Skeletal muscle satellite cell (primary cell): ENCODE measurements around the gene HKDC1.

ENCODE experiments used
- H3K27me3 ChIP-seq: 2 replicates; pipeline ENCODE4 v1.7.0; 2013; ENCODE audit warnings: low read length; ENCODE audit not compliant: control insufficient read depth, insufficient read depth
- H3K36me3 ChIP-seq: 2 replicates; pipeline ENCODE4 v1.7.0; 2013; ENCODE audit warnings: mild to moderate bottlenecking, control low read depth, low read length; ENCODE audit not compliant: insufficient read depth
- H3K4me1 ChIP-seq: 2 replicates; pipeline ENCODE4 v1.7.0; 2013; ENCODE audit warnings: low read length; ENCODE audit not compliant: control insufficient read depth, insufficient read depth
- H3K4me2 ChIP-seq: 2 replicates; pipeline ENCODE4 v1.7.0; 2013; ENCODE audit warnings: mild to moderate bottlenecking, low read length
- H3K4me3 ChIP-seq: 2 replicates; pipeline ENCODE4 v1.7.0; 2013; ENCODE audit warnings: low read length
- H3K9ac ChIP-seq: 2 replicates; pipeline ENCODE4 v1.7.0; 2013; ENCODE audit warnings: mild to moderate bottlenecking, low read depth, low read length, moderate library complexity
- H3K9me3 ChIP-seq: replicated peaks from 2 replicates; pipeline ENCODE4 v1.7.0; 2013; ENCODE audit warnings: mild to moderate bottlenecking, control low read depth, low read length

Gene HKDC1

GRCh38 chr10:69232736-69233480 lies 12.8 kb downstream of the HKDC1 start:
- Histone ChIP-seq H3K9me3 (no peaks in the 10 kb centered on the region), H3K9ac (no peak overlapping the region), H3K36me3 (no peaks in the 10 kb centered on the region), H3K4me2 (peak overlapping the region; percentile 1), H3K4me1 (peaks cover 21% of the 10 kb centered on the region), H3K4me3 (no peak overlapping the region), H3K27me3 (no peaks in the 10 kb centered on the region)

- no peak overlapping the region for H3K4me2 ChIP-seq
- H3K9me3 ChIP-seq: no peaks in the 10 kb centered on the region
- no peaks in the 10 kb centered on the region for H3K36me3 ChIP-seq
- H3K9ac ChIP-seq: no peak overlapping the region
- H3K27me3 ChIP-seq: no peaks in the 10 kb centered on the region
- H3K4me3 ChIP-seq: no peak overlapping the region
- peaks cover 22% of the 10 kb centered on the region for H3K4me1 ChIP-seq
Observed at GRCh38 chr10:69234447-69234846, 14.3 kb downstream of the HKDC1 start.

DNA sequence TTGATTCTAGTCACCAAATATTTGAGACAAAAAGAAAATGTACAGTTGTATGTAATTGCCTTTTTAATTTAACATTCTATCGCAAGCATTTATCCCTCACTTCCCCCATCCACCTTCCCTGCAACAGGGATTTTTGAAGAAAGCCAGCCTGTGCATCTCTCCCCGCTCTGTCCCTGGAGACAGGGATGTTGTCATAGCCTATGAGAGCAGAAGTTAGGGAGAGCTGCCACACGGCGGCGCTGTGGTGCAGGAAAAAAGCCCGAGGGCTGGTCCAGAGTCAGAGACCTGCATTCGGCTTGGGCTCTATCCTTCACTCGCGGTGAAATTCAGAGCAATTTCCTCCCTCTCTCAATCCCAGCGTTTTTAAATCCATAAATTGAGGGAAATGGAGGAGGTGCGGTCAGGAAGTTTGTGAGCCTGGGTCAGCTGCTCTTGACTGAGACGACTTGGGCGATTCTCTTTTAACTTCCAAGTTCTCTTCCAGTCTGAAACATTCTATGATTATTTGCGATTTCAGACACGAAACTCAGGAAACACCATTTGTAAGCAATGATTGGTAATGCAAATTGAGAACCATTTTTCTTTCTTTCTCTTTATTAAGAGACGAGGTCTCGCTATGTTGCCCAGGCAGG lies 17.5 kb downstream of the HKDC1 start:
- no peak overlapping the region for H3K4me2 ChIP-seq
- H3K27me3 ChIP-seq: no peaks in the 10 kb centered on the region
- no peaks in the 10 kb centered on the region for H3K9me3 ChIP-seq
- H3K36me3 ChIP-seq: no peaks in the 10 kb centered on the region
- no peak overlapping the region for H3K4me3 ChIP-seq
- no peak overlapping the region for H3K9ac ChIP-seq
- peaks cover 39% of the 10 kb centered on the region for H3K4me1 ChIP-seq

DNA sequence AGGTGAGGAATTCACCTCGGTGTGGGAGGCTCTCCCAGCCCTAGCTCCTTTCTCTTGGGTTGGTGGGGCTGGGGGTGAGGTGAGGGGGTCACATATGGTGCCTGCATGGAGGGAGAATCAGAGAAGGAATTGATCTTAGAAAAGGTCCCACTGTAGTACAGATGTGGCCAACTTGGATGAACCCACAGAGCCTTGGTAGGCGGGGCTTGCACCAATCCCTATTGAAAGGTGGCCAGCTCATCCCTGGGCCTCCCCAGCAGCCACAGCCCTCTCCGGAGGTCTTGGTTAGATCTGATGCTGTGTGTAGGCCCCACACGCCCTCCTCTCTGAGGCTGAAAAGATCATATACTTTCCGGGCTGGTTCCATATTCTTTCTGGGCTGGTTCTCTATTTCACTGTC lies 19.0 kb downstream of the HKDC1 start:
- Histone ChIP-seq H3K36me3 (no peaks in the 10 kb centered on the region), H3K4me1 (peaks cover 34% of the 10 kb centered on the region), H3K9me3 (no peaks in the 10 kb centered on the region), H3K4me2 (no peak overlapping the region), H3K9ac (no peak overlapping the region), H3K27me3 (no peaks in the 10 kb centered on the region), H3K4me3 (no peak overlapping the region)

- Histone ChIP-seq H3K4me2 (peak overlapping the region; percentile 17), H3K9me3 (no peaks in the 10 kb centered on the region), H3K27me3 (no peaks in the 10 kb centered on the region), H3K4me3 (no peak overlapping the region), H3K36me3 (no peaks in the 10 kb centered on the region), H3K4me1 (peaks cover 34% of the 10 kb centered on the region), H3K9ac (no peak overlapping the region)
Observed at GRCh38 chr10:69239816-69240434, 19.8 kb downstream of the HKDC1 start.

GRCh38 chr10:69240455-69240854 lies 20.3 kb downstream of the HKDC1 start:
- H3K4me3 ChIP-seq: no peak overlapping the region
- no peaks in the 10 kb centered on the region for H3K36me3 ChIP-seq
- peaks cover 34% of the 10 kb centered on the region for H3K4me1 ChIP-seq
- H3K27me3 ChIP-seq: no peaks in the 10 kb centered on the region
- no peak overlapping the region for H3K9ac ChIP-seq
- H3K9me3 ChIP-seq: no peaks in the 10 kb centered on the region
- no peak overlapping the region for H3K4me2 ChIP-seq

GRCh38 chr10:69241575-69241974 lies 21.4 kb downstream of the HKDC1 start:
- Histone ChIP-seq H3K4me1 (peaks cover 34% of the 10 kb centered on the region), H3K4me3 (peak overlapping the region; percentile 60), H3K9me3 (no peaks in the 10 kb centered on the region)

GRCh38 chr10:69242040-69242851 lies 22.1 kb downstream of the HKDC1 start:
- Histone ChIP-seq H3K4me2 (peak overlapping the region; percentile 77), H3K4me3 (peak overlapping the region; percentile 60), H3K36me3 (no peaks in the 10 kb centered on the region), H3K9me3 (no peaks in the 10 kb centered on the region), H3K4me1 (peaks cover 34% of the 10 kb centered on the region), H3K27me3 (no peaks in the 10 kb centered on the region), H3K9ac (no peak overlapping the region)

More at GRCh38 chr10:69241575-69241974, 21.4 kb downstream of the HKDC1 start:
- Histone ChIP-seq H3K4me2 (peak overlapping the region; percentile 77), H3K9ac (no peak overlapping the region), H3K36me3 (no peaks in the 10 kb centered on the region), H3K27me3 (no peaks in the 10 kb centered on the region)

- Histone ChIP-seq H3K4me1 (peaks cover 32% of the 10 kb centered on the region), H3K4me3 (no peak overlapping the region), H3K36me3 (no peaks in the 10 kb centered on the region), H3K9me3 (no peaks in the 10 kb centered on the region), H3K27me3 (no peaks in the 10 kb centered on the region), H3K9ac (no peak overlapping the region), H3K4me2 (no peak overlapping the region)
Observed at GRCh38 chr10:69242852-69243212, 22.7 kb downstream of the HKDC1 start.

DNA sequence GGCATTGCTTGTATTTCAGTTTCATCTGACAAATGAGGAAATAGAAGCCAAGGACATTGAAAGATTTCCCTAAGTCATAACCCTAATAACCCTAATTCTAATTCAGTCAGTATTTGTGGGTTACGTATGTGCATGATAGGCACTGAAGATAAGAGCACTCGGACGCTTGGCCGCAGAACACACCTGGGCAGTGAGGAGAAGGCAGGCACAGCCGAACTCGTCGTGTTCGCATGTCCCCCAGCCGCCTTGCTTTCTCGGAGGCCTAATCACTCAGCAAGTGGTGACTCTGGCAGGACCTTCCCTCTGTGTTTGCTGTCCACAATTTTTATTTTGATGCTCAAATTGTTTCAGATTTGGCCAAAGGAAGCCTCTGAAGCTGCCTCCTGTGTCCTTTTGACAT lies 23.7 kb downstream of the HKDC1 start:
- Histone ChIP-seq H3K36me3 (no peaks in the 10 kb centered on the region), H3K4me2 (no peak overlapping the region), H3K4me3 (no peak overlapping the region), H3K9me3 (no peaks in the 10 kb centered on the region), H3K9ac (no peak overlapping the region), H3K4me1 (peaks cover 31% of the 10 kb centered on the region), H3K27me3 (no peaks in the 10 kb centered on the region)

- H3K36me3 ChIP-seq: no peaks in the 10 kb centered on the region
- H3K4me3 ChIP-seq: no peak overlapping the region
- H3K4me2 ChIP-seq: no peak overlapping the region
- no peak overlapping the region for H3K9ac ChIP-seq
- H3K4me1 ChIP-seq: peaks cover 11% of the 10 kb centered on the region
- H3K9me3 ChIP-seq: no peaks in the 10 kb centered on the region
- no peaks in the 10 kb centered on the region for H3K27me3 ChIP-seq
Observed at GRCh38 chr10:69246036-69246435, 25.9 kb downstream of the HKDC1 start.
